T-helper 9 cell (primary cell): ENCODE results near the gene MRPS30.
"Not testable (repeated sequence)": the region's sequence is repeated elsewhere in the genome, so short reads cannot be mapped to it uniquely, and the experiment has no call there.

Experiments used
- DNase-seq: peaks from one replicate; pipeline ENCODE4 v3.0.0-alpha.2; 2020

Gene MRPS30

DNA sequence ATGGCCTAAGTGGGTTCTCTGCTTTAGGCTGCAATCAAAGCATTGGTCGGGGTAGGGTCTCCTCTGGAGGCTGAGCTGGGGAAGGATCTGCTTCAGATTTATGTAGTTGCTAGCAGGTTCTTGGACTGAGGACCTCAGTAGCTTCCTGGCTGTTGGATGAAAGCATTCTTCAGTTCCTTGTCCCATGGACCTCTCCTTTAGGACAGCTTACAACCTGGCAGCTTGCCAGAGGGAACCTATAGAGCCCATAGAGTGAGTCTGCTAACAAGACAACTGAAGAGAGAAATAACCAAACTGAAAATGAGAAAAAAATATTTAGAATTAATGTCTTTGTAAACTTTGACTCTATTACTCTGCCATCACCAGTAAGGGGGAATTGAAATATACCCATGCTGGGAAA, 12.4 kb downstream of the MRPS30 start:
- no peak for DNase-seq

GRCh38 chr5:44824662-44825061, 15.9 kb downstream of the MRPS30 start:
- not testable (repeated sequence) for DNase-seq

- DNase-seq, result no peak
These were observed 18.9 kb downstream of the MRPS30 start for GRCh38 chr5:44827681-44828080.

DNA sequence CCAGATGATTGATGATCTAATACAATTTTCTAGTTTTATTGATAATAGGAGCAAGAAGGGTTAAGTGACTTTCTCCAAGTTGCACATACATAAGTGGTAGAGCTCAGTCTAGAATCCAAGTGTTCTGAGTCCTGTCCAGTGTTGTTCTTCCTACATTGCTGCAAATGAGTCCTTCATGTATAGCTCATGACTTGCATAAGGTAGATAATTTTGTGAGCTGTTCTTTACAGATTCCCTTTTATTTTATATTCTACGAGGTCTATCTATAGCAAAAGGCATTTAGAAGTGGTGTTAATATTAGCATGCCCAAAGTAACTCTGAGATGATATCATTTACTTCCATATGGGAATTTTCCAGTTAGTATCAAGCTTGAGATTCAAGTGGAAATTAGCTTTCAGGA, 20.0 kb downstream of the MRPS30 start:
- no peak for DNase-seq

GRCh38 chr5:44830951-44831350, 22.2 kb downstream of the MRPS30 start:
- no peak for DNase-seq

- no peak for DNase-seq
These were observed 24.5 kb downstream of the MRPS30 start for GRCh38 chr5:44833249-44833648.

GRCh38 chr5:44835693-44836092, 26.9 kb downstream of the MRPS30 start:
- no peak for DNase-seq

DNA sequence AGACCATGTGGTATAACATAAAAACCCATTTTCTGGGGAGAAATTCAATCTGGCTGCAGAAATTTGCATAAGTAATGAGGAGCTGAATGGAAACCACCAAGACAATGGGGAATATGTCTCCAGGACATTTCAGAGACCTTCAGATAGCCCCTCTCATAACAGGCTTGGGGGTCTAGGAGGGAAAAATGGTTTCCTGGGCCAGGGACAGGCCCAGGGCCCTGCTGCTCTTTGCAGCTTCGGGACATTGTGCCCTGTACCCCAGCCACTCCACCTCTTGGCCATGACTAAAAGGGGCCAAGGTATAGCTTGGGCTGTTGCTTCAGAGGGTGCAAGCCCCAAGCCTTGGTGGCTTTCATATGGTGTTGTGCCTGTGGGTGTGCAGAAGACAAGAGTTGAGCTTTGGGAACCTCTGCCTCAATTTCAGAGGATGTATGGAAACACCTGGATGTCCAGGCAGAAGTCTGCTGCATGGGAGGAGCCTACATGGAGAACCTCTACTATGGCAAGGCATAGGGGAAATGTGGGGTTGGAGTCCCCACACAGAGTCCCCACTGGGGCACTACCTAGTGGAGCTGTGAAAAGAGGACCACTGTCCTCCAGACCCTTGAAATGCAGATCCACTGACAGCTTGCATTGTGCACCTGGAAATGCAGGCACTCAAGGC, 30.4 kb downstream of the MRPS30 start:
- no peak for DNase-seq

- no peak for DNase-seq
These were observed 33.9 kb downstream of the MRPS30 start for GRCh38 chr5:44842496-44843282.

- no peak for DNase-seq
These were observed 36.0 kb downstream of the MRPS30 start for GRCh38 chr5:44844744-44845143.

GRCh38 chr5:44845777-44846176, 37.0 kb downstream of the MRPS30 start:
- DNase-seq, result no peak

DNA sequence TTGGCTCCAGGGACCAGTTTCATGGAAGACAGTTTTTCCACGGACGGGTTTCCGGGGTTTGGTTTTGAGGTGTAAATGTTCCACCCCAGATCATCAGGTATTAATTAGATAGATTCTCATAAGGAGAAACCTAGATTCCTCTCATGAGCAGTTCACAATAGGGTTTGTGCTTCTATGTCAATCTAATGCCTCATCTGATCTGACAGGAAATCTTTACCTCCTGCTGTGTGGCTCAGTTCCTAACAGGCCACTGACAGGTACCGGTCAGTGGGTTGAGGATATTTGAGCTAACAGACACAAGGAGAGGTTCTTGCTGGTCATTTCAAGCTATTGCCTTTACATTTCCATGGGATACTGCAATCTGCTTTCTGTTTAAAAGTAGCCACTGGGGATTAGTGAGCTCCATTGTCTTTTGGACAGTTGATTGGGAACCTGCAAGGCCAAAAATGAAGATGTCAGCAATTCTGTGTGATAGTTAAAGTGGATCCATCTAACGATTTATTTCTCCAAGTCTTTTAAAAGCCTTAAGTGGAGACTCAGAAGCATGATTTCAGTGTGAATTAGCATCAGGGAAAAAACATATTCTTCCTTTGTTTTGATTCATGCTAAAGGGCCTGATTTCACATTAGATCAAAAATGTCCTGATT, 38.6 kb downstream of the MRPS30 start:
- DNase-seq, result no peak

DNA sequence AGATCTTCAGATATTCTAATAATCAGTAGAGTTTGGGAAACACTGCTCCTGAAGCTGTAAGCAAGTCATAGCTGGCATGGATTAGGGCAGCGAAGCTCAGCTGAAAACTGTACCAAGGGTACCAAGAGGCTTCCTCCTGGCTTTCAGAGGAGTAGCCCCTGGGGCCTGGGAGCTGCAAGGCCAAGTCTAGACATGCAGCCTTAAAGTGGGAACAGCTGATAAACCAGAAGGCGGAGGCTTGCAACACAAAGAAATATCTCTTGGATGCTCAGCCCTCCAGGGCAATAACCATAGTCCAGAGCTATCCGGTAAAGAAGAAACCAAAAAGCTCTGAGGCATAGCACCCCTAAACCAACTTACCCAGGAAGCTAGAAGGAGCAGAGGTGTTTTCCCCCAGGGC, 51.5 kb downstream of the MRPS30 start:
- DNase-seq, result no peak

GRCh38 chr5:44862808-44863207, 54.1 kb downstream of the MRPS30 start:
- DNase-seq, result no peak
